ENCODE data around the gene RGS12.

- no peak for TF ChIP-seq CTCF (IDR thresholded peaks at IDR 0.05; ENCODE audit: insufficient read depth, low read length)
- TF ChIP-seq POLR2AphosphoS5 (IDR thresholded peaks at IDR 0.05; ENCODE audit: low read depth), result no peak
- no peak for TF ChIP-seq SPI1 (IDR thresholded peaks at IDR 0.05; ENCODE audit: borderline replicate concordance, low read depth)
- TF ChIP-seq, protein P1, sequence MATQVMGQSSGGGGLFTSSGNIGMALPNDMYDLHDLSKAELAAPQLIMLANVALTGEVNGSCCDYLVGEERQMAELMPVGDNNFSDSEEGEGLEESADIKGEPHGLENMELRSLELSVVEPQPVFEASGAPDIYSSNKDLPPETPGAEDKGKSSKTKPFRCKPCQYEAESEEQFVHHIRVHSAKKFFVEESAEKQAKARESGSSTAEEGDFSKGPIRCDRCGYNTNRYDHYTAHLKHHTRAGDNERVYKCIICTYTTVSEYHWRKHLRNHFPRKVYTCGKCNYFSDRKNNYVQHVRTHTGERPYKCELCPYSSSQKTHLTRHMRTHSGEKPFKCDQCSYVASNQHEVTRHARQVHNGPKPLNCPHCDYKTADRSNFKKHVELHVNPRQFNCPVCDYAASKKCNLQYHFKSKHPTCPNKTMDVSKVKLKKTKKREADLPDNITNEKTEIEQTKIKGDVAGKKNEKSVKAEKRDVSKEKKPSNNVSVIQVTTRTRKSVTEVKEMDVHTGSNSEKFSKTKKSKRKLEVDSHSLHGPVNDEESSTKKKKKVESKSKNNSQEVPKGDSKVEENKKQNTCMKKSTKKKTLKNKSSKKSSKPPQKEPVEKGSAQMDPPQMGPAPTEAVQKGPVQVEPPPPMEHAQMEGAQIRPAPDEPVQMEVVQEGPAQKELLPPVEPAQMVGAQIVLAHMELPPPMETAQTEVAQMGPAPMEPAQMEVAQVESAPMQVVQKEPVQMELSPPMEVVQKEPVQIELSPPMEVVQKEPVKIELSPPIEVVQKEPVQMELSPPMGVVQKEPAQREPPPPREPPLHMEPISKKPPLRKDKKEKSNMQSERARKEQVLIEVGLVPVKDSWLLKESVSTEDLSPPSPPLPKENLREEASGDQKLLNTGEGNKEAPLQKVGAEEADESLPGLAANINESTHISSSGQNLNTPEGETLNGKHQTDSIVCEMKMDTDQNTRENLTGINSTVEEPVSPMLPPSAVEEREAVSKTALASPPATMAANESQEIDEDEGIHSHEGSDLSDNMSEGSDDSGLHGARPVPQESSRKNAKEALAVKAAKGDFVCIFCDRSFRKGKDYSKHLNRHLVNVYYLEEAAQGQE (IDR thresholded peaks at IDR 0.05; ENCODE audit: insufficient replicate concordance, low read depth), result no peak
These were observed 47.9 kb downstream of the RGS12 start for GRCh38 chr4:3340700-3341083.
